Measurements from ENCODE around the gene NRXN3. TPM values are rescaled to one million over a fixed set of nuclear protein-coding genes. Genes with fewer than 3 reads are reported as not detected.

The NRXN3 gene
- total and polyA plus RNA-seq, 7 donors: 0.06 to 0.74 (median 0.15) TPM

- intact Hi-C loops (cut with DNase I): no loop called here
- ATAC-seq: no peak
- Histone ChIP-seq H3K4me3 (no peak overlapping the region), H3K27ac (no peak overlapping the region), H3K36me3 (ENCODE audit: insufficient read depth in 1 of 2, low read depth in 1 of 2) (no peaks in the 10 kb centered on the region), H3K27me3 (ENCODE audit: insufficient read depth in 3 of 3, low read length in 2 of 3) (no peaks in the 10 kb centered on the region), H3K4me1 (no peaks in the 10 kb centered on the region), H3K9me3 (no peaks in the 10 kb centered on the region)
- WGBS, 3 donors: 61 to 68% (median 64%) methylated on average over 6 of the region's 6 CpGs
- TF ChIP-seq CTCF (IDR thresholded peaks at IDR 0.05): no peak
- DNase-seq: no peak
Measured at GRCh38 chr14:78618368-78618767, 448.2 kb downstream of the NRXN3 start.

GRCh38 chr14:78627114-78627513, 456.9 kb downstream of the NRXN3 start:
- H3K4me3 ChIP-seq: no peak overlapping the region
- DNase-seq: no peak
- no peaks in the 10 kb centered on the region for H3K36me3 ChIP-seq (ENCODE audit: insufficient read depth in 1 of 2, low read depth in 1 of 2)
- H3K27ac ChIP-seq: no peak overlapping the region
- intact Hi-C loops (cut with DNase I): no loop called here
- H3K4me1 ChIP-seq: no peaks in the 10 kb centered on the region
- peaks cover 0 to 2% (median 0%) of the 10 kb centered on the region in 3 donors for H3K27me3 ChIP-seq (ENCODE audit: insufficient read depth in 3 of 3, low read length in 2 of 3)
- TF ChIP-seq CTCF (IDR thresholded peaks at IDR 0.05): no peak
- ATAC-seq: no peak
- no peaks in the 10 kb centered on the region for H3K9me3 ChIP-seq

- TF ChIP-seq CTCF (IDR thresholded peaks at IDR 0.05): no peak
Measured at GRCh38 chr14:78631551-78631950, 461.4 kb downstream of the NRXN3 start.

GRCh38 chr14:78633752-78634151, 463.6 kb downstream of the NRXN3 start:
- DNase-seq (no peak), ATAC-seq (no peak)
- Histone ChIP-seq H3K36me3 (ENCODE audit: insufficient read depth in 1 of 2, low read depth in 1 of 2) (no peaks in the 10 kb centered on the region), H3K4me1 (no peaks in the 10 kb centered on the region), H3K9me3 (no peaks in the 10 kb centered on the region), H3K4me3 (no peak overlapping the region), H3K27ac (no peak overlapping the region), H3K27me3 (ENCODE audit: insufficient read depth in 3 of 3, low read length in 2 of 3) (peaks cover 0 to 3% (median 2%) of the 10 kb centered on the region in 3 donors)
- no peak for TF ChIP-seq CTCF (IDR thresholded peaks at IDR 0.05)
- intact Hi-C loops (cut with DNase I): no loop called here

More at GRCh38 chr14:78631551-78631950, 461.4 kb downstream of the NRXN3 start:
- intact Hi-C loops (cut with DNase I): no loop called here
- Histone ChIP-seq H3K36me3 (ENCODE audit: insufficient read depth in 1 of 2, low read depth in 1 of 2) (no peaks in the 10 kb centered on the region), H3K27me3 (ENCODE audit: insufficient read depth in 3 of 3, low read length in 2 of 3) (peaks cover 0 to 2% (median 0%) of the 10 kb centered on the region in 3 donors), H3K27ac (no peak overlapping the region), H3K4me1 (no peaks in the 10 kb centered on the region), H3K4me3 (no peak overlapping the region), H3K9me3 (no peaks in the 10 kb centered on the region)
- ATAC-seq (no peak), DNase-seq (no peak)
- 88 to 97% (median 95%) methylated on average over 2 of the region's 2 CpGs for WGBS, 3 donors

GRCh38 chr14:78637489-78637888, 467.3 kb downstream of the NRXN3 start:
- WGBS, 3 donors: 65 to 71% (median 70%) methylated on average over 2 of the region's 2 CpGs
- Histone ChIP-seq H3K4me3 (no peak overlapping the region), H3K9me3 (no peaks in the 10 kb centered on the region), H3K36me3 (ENCODE audit: insufficient read depth in 1 of 2, low read depth in 1 of 2) (no peaks in the 10 kb centered on the region), H3K4me1 (no peaks in the 10 kb centered on the region), H3K27me3 (ENCODE audit: insufficient read depth in 3 of 3, low read length in 2 of 3) (peaks cover 0 to 3% (median 0%) of the 10 kb centered on the region in 3 donors), H3K27ac (no peak overlapping the region)
- DNase-seq (no peak), ATAC-seq (no peak)
- no peak for TF ChIP-seq CTCF (IDR thresholded peaks at IDR 0.05)
- intact Hi-C loops (cut with DNase I): no loop called here

Data from psoas muscle (tissue), 8 donors.